ENCODE measurements around the gene XPO5. TPM values are rescaled to one million over a fixed set of nuclear protein-coding genes. Genes with fewer than 3 reads are reported as not detected.

The XPO5 gene
- total RNA-seq, 6 experiments from 2014 or later = 11.3 to 16.3 (median 12.6) TPM

DNA sequence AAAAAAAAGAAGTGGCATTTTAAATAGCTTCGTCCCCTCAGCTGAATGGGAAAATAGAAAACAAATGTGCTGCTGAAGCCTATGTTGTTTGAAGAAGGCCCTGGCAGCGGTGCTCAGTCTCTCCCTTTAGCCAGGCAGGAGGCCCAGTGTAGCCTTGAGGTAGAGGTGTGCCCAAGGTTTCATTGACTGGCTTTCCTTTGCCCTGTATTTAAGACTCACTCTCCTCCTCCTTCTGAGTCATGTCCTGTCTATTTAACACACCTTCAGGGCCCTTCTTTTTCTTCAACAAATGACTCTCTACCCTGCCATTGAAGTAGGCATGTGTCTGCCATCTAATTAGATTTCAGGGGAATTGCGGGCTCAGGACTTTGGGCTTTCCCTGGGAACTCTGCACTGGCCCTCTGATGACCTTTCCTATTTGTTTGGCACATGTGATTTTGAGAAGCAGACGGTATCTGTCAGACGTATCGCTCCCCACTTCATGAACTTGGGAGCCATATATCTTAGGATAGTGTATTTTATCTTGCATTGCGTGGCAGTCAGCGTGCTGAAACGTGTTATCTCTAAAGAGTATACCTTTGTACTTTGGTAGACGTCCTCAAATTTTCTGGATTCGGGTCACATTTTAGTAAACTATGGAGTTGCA is 94.1 kb downstream of the XPO5 start:
- no peaks in the 10 kb centered on the region for H3K27me3 ChIP-seq
- WGBS (ENCODE audit: insufficient coverage, low coverage, low lambda C conversion rate, missing lambda C conversion rate) = 40% methylated on average over 11 of the region's 11 CpGs
- DNase-seq = no peak
- no peak overlapping the region for H3K27ac ChIP-seq
- TF ChIP-seq, protein P1, sequence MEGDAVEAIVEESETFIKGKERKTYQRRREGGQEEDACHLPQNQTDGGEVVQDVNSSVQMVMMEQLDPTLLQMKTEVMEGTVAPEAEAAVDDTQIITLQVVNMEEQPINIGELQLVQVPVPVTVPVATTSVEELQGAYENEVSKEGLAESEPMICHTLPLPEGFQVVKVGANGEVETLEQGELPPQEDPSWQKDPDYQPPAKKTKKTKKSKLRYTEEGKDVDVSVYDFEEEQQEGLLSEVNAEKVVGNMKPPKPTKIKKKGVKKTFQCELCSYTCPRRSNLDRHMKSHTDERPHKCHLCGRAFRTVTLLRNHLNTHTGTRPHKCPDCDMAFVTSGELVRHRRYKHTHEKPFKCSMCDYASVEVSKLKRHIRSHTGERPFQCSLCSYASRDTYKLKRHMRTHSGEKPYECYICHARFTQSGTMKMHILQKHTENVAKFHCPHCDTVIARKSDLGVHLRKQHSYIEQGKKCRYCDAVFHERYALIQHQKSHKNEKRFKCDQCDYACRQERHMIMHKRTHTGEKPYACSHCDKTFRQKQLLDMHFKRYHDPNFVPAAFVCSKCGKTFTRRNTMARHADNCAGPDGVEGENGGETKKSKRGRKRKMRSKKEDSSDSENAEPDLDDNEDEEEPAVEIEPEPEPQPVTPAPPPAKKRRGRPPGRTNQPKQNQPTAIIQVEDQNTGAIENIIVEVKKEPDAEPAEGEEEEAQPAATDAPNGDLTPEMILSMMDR (IDR thresholded peaks at IDR 0.05) = no peak
- TF ChIP-seq POLR2A (IDR thresholded peaks at IDR 0.05) = no peak
- H3K9me3 ChIP-seq = no peaks in the 10 kb centered on the region
- intact Hi-C loops (cut with DNase I) = no loop called here
- peak in 3 of 4 donors; percentile 19 to 35 (median 30) for ATAC-seq
- no peak overlapping the region for H3K4me3 ChIP-seq
- peaks cover 0 to 30% (median 6%) of the 10 kb centered on the region in 4 donors for H3K4me1 ChIP-seq
- H3K36me3 ChIP-seq = no peaks in the 10 kb centered on the region

DNA sequence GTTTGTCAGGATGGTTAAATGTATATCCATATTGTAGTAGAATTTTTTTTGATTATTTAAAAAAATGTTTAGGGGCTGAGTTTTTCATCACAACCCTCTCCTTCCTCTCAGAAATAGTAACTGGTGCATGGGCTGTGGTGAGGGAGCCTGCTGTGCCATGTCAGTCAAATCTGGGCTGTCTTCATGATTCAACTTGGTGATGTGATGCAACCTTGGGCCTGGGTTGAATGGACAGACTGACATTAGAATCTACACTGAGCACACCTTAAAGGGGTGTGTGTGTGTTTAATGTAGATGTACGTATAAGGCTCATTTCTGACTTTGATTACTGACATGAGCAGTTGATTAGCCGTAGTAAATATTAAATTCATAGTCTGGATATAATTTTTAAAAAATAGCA is 94.8 kb downstream of the XPO5 start:
- ATAC-seq (no peak), DNase-seq (no peak)
- TF ChIP-seq, protein P1 (IDR thresholded peaks at IDR 0.05) = no peak
- TF ChIP-seq POLR2A (IDR thresholded peaks at IDR 0.05) = no peak
- no peak overlapping the region for H3K27ac ChIP-seq
- 78% methylated on average over 2 of the region's 2 CpGs for WGBS (ENCODE audit: insufficient coverage, low coverage, low lambda C conversion rate, missing lambda C conversion rate)
- H3K4me3 ChIP-seq = no peak overlapping the region
- intact Hi-C loops (cut with DNase I) = no loop called here
- H3K4me1 ChIP-seq = peaks cover 0 to 30% (median 6%) of the 10 kb centered on the region in 4 donors
- no peaks in the 10 kb centered on the region for H3K9me3 ChIP-seq
- H3K27me3 ChIP-seq = no peaks in the 10 kb centered on the region
- no peaks in the 10 kb centered on the region for H3K36me3 ChIP-seq

DNA sequence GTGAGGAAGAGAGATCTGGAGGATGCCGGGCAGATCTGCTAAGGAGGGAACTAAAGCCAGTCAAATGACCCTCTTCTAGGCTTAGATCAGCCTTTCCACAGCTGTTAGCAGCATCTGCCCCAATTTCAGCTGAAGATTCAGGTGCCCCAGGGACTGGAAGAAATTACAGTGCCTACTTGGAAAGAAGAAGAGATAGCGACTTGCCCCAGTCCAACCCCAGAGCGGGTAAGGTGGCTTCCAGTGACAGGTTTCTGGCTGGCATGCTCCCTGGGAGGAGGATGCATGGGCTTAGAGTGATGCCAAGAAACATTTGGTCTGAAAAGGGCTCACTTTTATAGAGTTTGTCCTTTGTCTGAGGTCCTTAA is 97.8 kb downstream of the XPO5 start:
- 13% methylated on average over 3 of the region's 3 CpGs for WGBS (ENCODE audit: insufficient coverage, low coverage, low lambda C conversion rate, missing lambda C conversion rate)
- Histone ChIP-seq H3K9me3 (no peaks in the 10 kb centered on the region), H3K27me3 (no peaks in the 10 kb centered on the region), H3K4me1 (peaks cover 0 to 30% (median 6%) of the 10 kb centered on the region in 4 donors), H3K4me3 (peak overlapping the region; percentile 67 to 76 (median 73)), H3K27ac (peak overlapping the region; percentile 51 to 70 (median 64)), H3K36me3 (no peaks in the 10 kb centered on the region)
- ATAC-seq (no peak), DNase-seq (no peak)
- intact Hi-C loops (cut with DNase I) = no loop called here
- TF ChIP-seq, protein P1 (IDR thresholded peaks at IDR 0.05) = no peak
- no peak for TF ChIP-seq POLR2A (IDR thresholded peaks at IDR 0.05)

DNA sequence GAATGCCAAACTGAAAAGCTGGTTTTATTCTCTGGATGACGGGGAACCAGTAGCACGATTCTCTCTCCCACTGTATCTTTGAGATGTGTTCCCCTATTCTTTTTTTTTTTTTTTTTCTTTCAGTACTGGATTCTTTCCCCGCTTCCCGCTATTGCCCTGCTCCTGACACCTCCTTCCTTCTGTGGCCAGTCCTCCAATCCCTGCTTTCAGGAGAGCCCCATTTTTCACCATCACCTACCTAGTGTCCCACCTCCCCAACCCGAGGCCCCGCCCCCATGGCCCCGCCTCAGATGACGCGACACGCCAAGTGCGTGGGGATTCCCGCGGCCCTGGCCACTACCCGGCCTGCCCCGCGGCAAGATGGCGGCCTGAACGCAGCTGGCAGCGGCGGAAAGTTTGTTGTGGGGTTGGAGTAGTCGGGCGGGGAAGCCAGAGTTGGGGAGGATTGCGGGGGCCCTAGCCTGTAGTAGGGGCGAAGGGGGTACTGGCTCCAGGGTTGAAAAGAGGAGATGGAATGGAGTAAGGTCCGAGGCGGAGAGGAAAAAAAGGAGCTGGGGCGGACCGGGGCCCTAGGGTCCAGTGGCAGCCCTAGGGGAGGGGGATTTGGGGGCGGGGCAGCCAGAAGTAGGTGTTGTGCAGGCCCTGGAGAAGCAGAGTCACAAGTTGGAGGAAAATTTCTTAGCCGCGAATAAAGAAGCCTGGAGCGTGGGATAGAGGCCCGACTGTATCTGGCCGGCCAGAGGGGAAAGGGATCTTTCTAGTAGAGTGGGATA is 98.4 kb downstream of the XPO5 start, which contains the start of gene TJAP1:
Gene TJAP1, plus strand, starts transcription at position 336 of the 773 bp plus-strand sequence. CDS start 21,432 bp downstream, outside the sequence.
- H3K4me1 ChIP-seq = peaks cover 0 to 30% (median 6%) of the 10 kb centered on the region in 4 donors
- no peaks in the 10 kb centered on the region for H3K27me3 ChIP-seq
- peak; percentile 72 for TF ChIP-seq POLR2A (IDR thresholded peaks at IDR 0.05)
- TF ChIP-seq, protein P1 (IDR thresholded peaks at IDR 0.05) = no peak
- no peaks in the 10 kb centered on the region for H3K9me3 ChIP-seq
- peak within 1 kb of the TSS; percentile 51 to 70 (median 64) for H3K27ac ChIP-seq
- WGBS (ENCODE audit: insufficient coverage, low coverage, low lambda C conversion rate, missing lambda C conversion rate) = 2% methylated on average over 34 of the region's 34 CpGs
- H3K36me3 ChIP-seq = no peaks in the 10 kb centered on the region
- peak within 1 kb of the TSS; percentile 67 to 76 (median 73) for H3K4me3 ChIP-seq
- intact Hi-C loops (cut with DNase I) = no loop called here
- peak; percentile 100 for ATAC-seq
- DNase-seq = peak; percentile 94

Measured in right lobe of liver (tissue), 6 donors.